Measurements from ENCODE around the gene ZNF557. TPM values are rescaled to one million over a fixed set of nuclear protein-coding genes. Genes with fewer than 3 reads are reported as not detected.

ZNF557 gene
- total and polyA plus RNA-seq, 7 experiments from 2014 or later: 5.4 to 36.2 (median 15.8) TPM

- peaks cover 0 to 5% (median 0%) of the 10 kb centered on the region in 5 donors for H3K27me3 Mint-ChIP-seq
- POLR2A ChIA-PET: no interaction called here
- ATAC-seq (peak; percentile 24), DNase-seq (no peak)
- Histone ChIP-seq H3K36me3 (ENCODE audit: control insufficient read depth in 2 of 3, insufficient read depth in 3 of 3, low read length in 3 of 3) (no peaks in the 10 kb centered on the region), H3K27ac (ENCODE audit: low read depth, low read length) (no peak overlapping the region), H3K4me1 (ENCODE audit: control insufficient read depth in 2 of 2, insufficient read depth in 2 of 2, low read length in 2 of 2) (peaks cover 0 to 11% of the 10 kb centered on the region in 2 donors), H3K27me3 (ENCODE audit: control insufficient read depth in 2 of 2, insufficient read depth in 2 of 2, low read length in 2 of 2) (no peaks in the 10 kb centered on the region), H3K4me3 (ENCODE audit: low read length) (no peak overlapping the region), H3K9me3 (ENCODE audit: control insufficient read depth in 2 of 3, low read length in 3 of 3) (no peaks in the 10 kb centered on the region)
- CTCF ChIA-PET: interaction anchor here (1.4 kb wide), 1 partner anchor 236 kb away, joined by 4 read pairs; no protein-coding TSS in a partner anchor
- intact Hi-C loops (cut with micrococcal nuclease): no loop called here
- H3K4me1 Mint-ChIP-seq: peaks cover 5 to 22% (median 17%) of the 10 kb centered on the region in 7 donors
- H3K36me3 Mint-ChIP-seq: no peaks in the 10 kb centered on the region
- H3K27ac Mint-ChIP-seq: no peak overlapping the region
- H3K4me3 Mint-ChIP-seq: no peak overlapping the region
- no peaks in the 10 kb centered on the region for H3K9me3 Mint-ChIP-seq
Measured at GRCh38 chr19:7104747-7105447, 35.4 kb downstream of the ZNF557 start.

GRCh38 chr19:7106711-7107657, 37.5 kb downstream of the ZNF557 start:
- ChIA-PET CTCF (no interaction called here), POLR2A (no interaction called here)
- H3K27ac ChIP-seq (ENCODE audit: low read depth, low read length): no peak overlapping the region

GRCh38 chr19:7109678-7110289, 40.3 kb downstream of the ZNF557 start:
- no peak overlapping the region for H3K27ac Mint-ChIP-seq
- POLR2A ChIA-PET: no interaction called here

More at GRCh38 chr19:7106711-7107657, 37.5 kb downstream of the ZNF557 start:
- Mint-ChIP-seq H3K36me3 (no peaks in the 10 kb centered on the region), H3K9me3 (peaks cover 0 to 1% (median 0%) of the 10 kb centered on the region in 11 donors), H3K4me3 (no peak overlapping the region), H3K27me3 (no peaks in the 10 kb centered on the region), H3K27ac (no peak overlapping the region), H3K4me1 (peaks cover 2 to 6% (median 5%) of the 10 kb centered on the region in 7 donors)
- intact Hi-C loops (cut with micrococcal nuclease): no loop called here
- Histone ChIP-seq H3K9me3 (ENCODE audit: control insufficient read depth in 2 of 3, low read length in 3 of 3) (no peaks in the 10 kb centered on the region), H3K36me3 (ENCODE audit: control insufficient read depth in 2 of 3, insufficient read depth in 3 of 3, low read length in 3 of 3) (no peaks in the 10 kb centered on the region), H3K27me3 (ENCODE audit: control insufficient read depth in 2 of 2, insufficient read depth in 2 of 2, low read length in 2 of 2) (no peaks in the 10 kb centered on the region), H3K4me1 (ENCODE audit: control insufficient read depth in 2 of 2, insufficient read depth in 2 of 2, low read length in 2 of 2) (peaks cover 0 to 3% of the 10 kb centered on the region in 2 donors), H3K4me3 (ENCODE audit: low read length) (no peak overlapping the region)
- ATAC-seq (no peak), DNase-seq (no peak)

DNA sequence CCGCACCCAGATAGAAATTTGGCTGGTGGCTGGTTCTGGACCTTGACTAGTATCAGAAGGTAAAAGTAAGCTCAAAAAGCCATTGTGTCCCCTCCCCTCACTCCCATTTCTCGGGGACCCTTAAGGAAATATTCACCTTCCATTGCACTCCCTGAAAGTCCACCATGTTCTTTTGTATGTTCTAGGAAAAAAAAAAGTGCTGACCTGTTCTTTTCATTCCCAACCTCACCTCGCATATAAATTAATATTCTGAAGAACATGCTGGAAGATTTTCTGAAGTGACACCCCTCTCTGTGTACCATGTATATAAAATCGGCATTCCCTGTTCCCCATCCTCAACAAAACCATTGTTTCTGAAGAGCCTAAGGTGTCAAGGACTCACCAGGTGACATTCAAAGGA, 43.2 kb downstream of the ZNF557 start:
- no peaks in the 10 kb centered on the region for H3K36me3 ChIP-seq (ENCODE audit: control insufficient read depth in 2 of 3, insufficient read depth in 3 of 3, low read length in 3 of 3)
- no peaks in the 10 kb centered on the region for H3K36me3 Mint-ChIP-seq
- H3K27me3 ChIP-seq (ENCODE audit: control insufficient read depth in 2 of 2, insufficient read depth in 2 of 2, low read length in 2 of 2): no peaks in the 10 kb centered on the region
- DNase-seq: no peak
- no peaks in the 10 kb centered on the region for H3K9me3 ChIP-seq (ENCODE audit: control insufficient read depth in 2 of 3, low read length in 3 of 3)
- H3K4me3 Mint-ChIP-seq: no peak overlapping the region
- intact Hi-C loops (cut with micrococcal nuclease): no loop called here
- H3K27ac Mint-ChIP-seq: no peak overlapping the region
- CTCF ChIA-PET: interaction anchor here (0.6 to 0.7 kb wide), 2 partner anchors 788 to 828 kb away, joined by 3 to 5 read pairs; no protein-coding TSS in a partner anchor
- H3K27ac ChIP-seq (ENCODE audit: low read depth, low read length): no peak overlapping the region
- no peaks in the 10 kb centered on the region for H3K4me1 Mint-ChIP-seq
- no peak overlapping the region for H3K4me3 ChIP-seq (ENCODE audit: low read length)
- peaks cover 0 to 9% (median 3%) of the 10 kb centered on the region in 5 donors for H3K27me3 Mint-ChIP-seq
- H3K4me1 ChIP-seq (ENCODE audit: control insufficient read depth in 2 of 2, insufficient read depth in 2 of 2, low read length in 2 of 2): no peaks in the 10 kb centered on the region
- H3K9me3 Mint-ChIP-seq: peaks cover 0 to 16% (median 0%) of the 10 kb centered on the region in 11 donors
- POLR2A ChIA-PET: no interaction called here
- no peak for ATAC-seq

More at GRCh38 chr19:7109678-7110289, 40.3 kb downstream of the ZNF557 start:
- ATAC-seq: no peak
- Mint-ChIP-seq H3K27me3 (peaks cover 0 to 4% (median 3%) of the 10 kb centered on the region in 5 donors), H3K4me3 (no peak overlapping the region), H3K4me1 (no peaks in the 10 kb centered on the region), H3K9me3 (peaks cover 0 to 16% (median 0%) of the 10 kb centered on the region in 11 donors), H3K36me3 (no peaks in the 10 kb centered on the region)
- no peaks in the 10 kb centered on the region for H3K9me3 ChIP-seq (ENCODE audit: control insufficient read depth in 2 of 3, low read length in 3 of 3)
- intact Hi-C loops (cut with micrococcal nuclease): no loop called here
- H3K4me3 ChIP-seq (ENCODE audit: low read length): no peak overlapping the region
- H3K36me3 ChIP-seq (ENCODE audit: control insufficient read depth in 2 of 3, insufficient read depth in 3 of 3, low read length in 3 of 3): no peaks in the 10 kb centered on the region
- H3K27ac ChIP-seq (ENCODE audit: low read depth, low read length): no peak overlapping the region
- CTCF ChIA-PET: no interaction called here
- DNase-seq: no peak
- H3K27me3 ChIP-seq (ENCODE audit: control insufficient read depth in 2 of 2, insufficient read depth in 2 of 2, low read length in 2 of 2): no peaks in the 10 kb centered on the region
- no peaks in the 10 kb centered on the region for H3K4me1 ChIP-seq (ENCODE audit: control insufficient read depth in 2 of 2, insufficient read depth in 2 of 2, low read length in 2 of 2)

- Histone ChIP-seq H3K27ac (ENCODE audit: low read depth, low read length) (no peak overlapping the region), H3K4me1 (ENCODE audit: control insufficient read depth in 2 of 2, insufficient read depth in 2 of 2, low read length in 2 of 2) (no peaks in the 10 kb centered on the region), H3K9me3 (ENCODE audit: control insufficient read depth in 2 of 3, low read length in 3 of 3) (no peaks in the 10 kb centered on the region), H3K4me3 (ENCODE audit: low read length) (no peak overlapping the region), H3K27me3 (ENCODE audit: control insufficient read depth in 2 of 2, insufficient read depth in 2 of 2, low read length in 2 of 2) (no peaks in the 10 kb centered on the region), H3K36me3 (ENCODE audit: control insufficient read depth in 2 of 3, insufficient read depth in 3 of 3, low read length in 3 of 3) (no peaks in the 10 kb centered on the region)
- POLR2A ChIA-PET: no interaction called here
- Mint-ChIP-seq H3K27ac (peak overlapping the region in 1 of 9 donors; percentile 27), H3K4me3 (no peak overlapping the region), H3K27me3 (peaks cover 0 to 9% (median 3%) of the 10 kb centered on the region in 5 donors), H3K4me1 (no peaks in the 10 kb centered on the region), H3K36me3 (no peaks in the 10 kb centered on the region), H3K9me3 (peaks cover 0 to 16% (median 0%) of the 10 kb centered on the region in 11 donors)
- DNase-seq (no peak), ATAC-seq (no peak)
- CTCF ChIA-PET: interaction anchor here (0.7 kb wide), 1 partner anchor 246 kb away, joined by 3 read pairs; no protein-coding TSS in a partner anchor
- intact Hi-C loops (cut with micrococcal nuclease): no loop called here
Measured at GRCh38 chr19:7113233-7113632, 43.7 kb downstream of the ZNF557 start.

- Histone ChIP-seq H3K4me3 (ENCODE audit: low read length) (no peak overlapping the region), H3K27me3 (ENCODE audit: control insufficient read depth in 2 of 2, insufficient read depth in 2 of 2, low read length in 2 of 2) (no peaks in the 10 kb centered on the region), H3K27ac (ENCODE audit: low read depth, low read length) (no peak overlapping the region), H3K9me3 (ENCODE audit: control insufficient read depth in 2 of 3, low read length in 3 of 3) (no peaks in the 10 kb centered on the region), H3K4me1 (ENCODE audit: control insufficient read depth in 2 of 2, insufficient read depth in 2 of 2, low read length in 2 of 2) (no peaks in the 10 kb centered on the region), H3K36me3 (ENCODE audit: control insufficient read depth in 2 of 3, insufficient read depth in 3 of 3, low read length in 3 of 3) (no peaks in the 10 kb centered on the region)
- Mint-ChIP-seq H3K9me3 (peaks cover 0 to 16% (median 0%) of the 10 kb centered on the region in 11 donors), H3K4me1 (no peaks in the 10 kb centered on the region), H3K4me3 (no peak overlapping the region), H3K27me3 (peaks cover 0 to 9% (median 3%) of the 10 kb centered on the region in 5 donors), H3K27ac (no peak overlapping the region), H3K36me3 (peaks cover 0 to 8% (median 0%) of the 10 kb centered on the region in 5 donors)
- ChIA-PET POLR2A (no interaction called here), CTCF (no interaction called here)
- intact Hi-C loops (cut with micrococcal nuclease): no loop called here
- DNase-seq (no peak), ATAC-seq (no peak)
Measured at GRCh38 chr19:7115721-7116120, 46.2 kb downstream of the ZNF557 start.
